ENCODE measurements around the gene SUPT6H. TPM values are rescaled to one million over a fixed set of nuclear protein-coding genes. Genes with fewer than 3 reads are reported as not detected.

SUPT6H gene
- total and polyA plus RNA-seq, 9 of the 15 experiments (the other 6 are each of a cell fraction or from before 2014, with no cell fraction given) = 1.7 to 77.7 (median 49.2) TPM

GRCh38 chr17:28726627-28727491 lies 64.9 kb downstream of the SUPT6H start (continued):
- TF ChIP-seq, protein P1, sequence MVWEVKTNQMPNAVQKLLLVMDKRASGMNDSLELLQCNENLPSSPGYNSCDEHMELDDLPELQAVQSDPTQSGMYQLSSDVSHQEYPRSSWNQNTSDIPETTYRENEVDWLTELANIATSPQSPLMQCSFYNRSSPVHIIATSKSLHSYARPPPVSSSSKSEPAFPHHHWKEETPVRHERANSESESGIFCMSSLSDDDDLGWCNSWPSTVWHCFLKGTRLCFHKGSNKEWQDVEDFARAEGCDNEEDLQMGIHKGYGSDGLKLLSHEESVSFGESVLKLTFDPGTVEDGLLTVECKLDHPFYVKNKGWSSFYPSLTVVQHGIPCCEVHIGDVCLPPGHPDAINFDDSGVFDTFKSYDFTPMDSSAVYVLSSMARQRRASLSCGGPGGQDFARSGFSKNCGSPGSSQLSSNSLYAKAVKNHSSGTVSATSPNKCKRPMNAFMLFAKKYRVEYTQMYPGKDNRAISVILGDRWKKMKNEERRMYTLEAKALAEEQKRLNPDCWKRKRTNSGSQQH (CRISPR knock-in tag; IDR thresholded peaks at IDR 0.05) = 0 out of 2 replicates have a peak, but pooled peaks have one; percentile 30
- no peak for TF ChIP-seq HNRNPUL1 (IDR thresholded peaks at IDR 0.05; ENCODE audit: low read length)
- TF ChIP-seq ETV1 (tag; conservative IDR thresholded peaks at IDR 0.05; ENCODE audit: low read depth) = peak; percentile 64
- peak; percentile 23; the same call in 1 of the 2 replicates for TF ChIP-seq TCF3 (CRISPR knock-in tag; IDR thresholded peaks at IDR 0.05)
- peak; percentile 82; the same call in 1 of the 2 replicates for TF ChIP-seq ZBTB7A (IDR thresholded peaks at IDR 0.05; ENCODE audit: borderline replicate concordance, control insufficient read depth, low read depth, low read length)
- TF ChIP-seq GABPA (tag; conservative IDR thresholded peaks at IDR 0.05; ENCODE audit: low read depth) = no peak
- TF ChIP-seq ATF1 (CRISPR knock-in tag; IDR thresholded peaks at IDR 0.05) = no peak
- peak; percentile 56 for TF ChIP-seq ATF1 (tag; IDR thresholded peaks at IDR 0.05)
- 0 out of 2 replicates have a peak, but pooled peaks have one; percentile 26 for TF ChIP-seq PREB (CRISPR knock-in tag; IDR thresholded peaks at IDR 0.05)
- TF ChIP-seq, protein P2, sequence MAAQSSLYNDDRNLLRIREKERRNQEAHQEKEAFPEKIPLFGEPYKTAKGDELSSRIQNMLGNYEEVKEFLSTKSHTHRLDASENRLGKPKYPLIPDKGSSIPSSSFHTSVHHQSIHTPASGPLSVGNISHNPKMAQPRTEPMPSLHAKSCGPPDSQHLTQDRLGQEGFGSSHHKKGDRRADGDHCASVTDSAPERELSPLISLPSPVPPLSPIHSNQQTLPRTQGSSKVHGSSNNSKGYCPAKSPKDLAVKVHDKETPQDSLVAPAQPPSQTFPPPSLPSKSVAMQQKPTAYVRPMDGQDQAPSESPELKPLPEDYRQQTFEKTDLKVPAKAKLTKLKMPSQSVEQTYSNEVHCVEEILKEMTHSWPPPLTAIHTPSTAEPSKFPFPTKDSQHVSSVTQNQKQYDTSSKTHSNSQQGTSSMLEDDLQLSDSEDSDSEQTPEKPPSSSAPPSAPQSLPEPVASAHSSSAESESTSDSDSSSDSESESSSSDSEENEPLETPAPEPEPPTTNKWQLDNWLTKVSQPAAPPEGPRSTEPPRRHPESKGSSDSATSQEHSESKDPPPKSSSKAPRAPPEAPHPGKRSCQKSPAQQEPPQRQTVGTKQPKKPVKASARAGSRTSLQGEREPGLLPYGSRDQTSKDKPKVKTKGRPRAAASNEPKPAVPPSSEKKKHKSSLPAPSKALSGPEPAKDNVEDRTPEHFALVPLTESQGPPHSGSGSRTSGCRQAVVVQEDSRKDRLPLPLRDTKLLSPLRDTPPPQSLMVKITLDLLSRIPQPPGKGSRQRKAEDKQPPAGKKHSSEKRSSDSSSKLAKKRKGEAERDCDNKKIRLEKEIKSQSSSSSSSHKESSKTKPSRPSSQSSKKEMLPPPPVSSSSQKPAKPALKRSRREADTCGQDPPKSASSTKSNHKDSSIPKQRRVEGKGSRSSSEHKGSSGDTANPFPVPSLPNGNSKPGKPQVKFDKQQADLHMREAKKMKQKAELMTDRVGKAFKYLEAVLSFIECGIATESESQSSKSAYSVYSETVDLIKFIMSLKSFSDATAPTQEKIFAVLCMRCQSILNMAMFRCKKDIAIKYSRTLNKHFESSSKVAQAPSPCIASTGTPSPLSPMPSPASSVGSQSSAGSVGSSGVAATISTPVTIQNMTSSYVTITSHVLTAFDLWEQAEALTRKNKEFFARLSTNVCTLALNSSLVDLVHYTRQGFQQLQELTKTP (IDR thresholded peaks at IDR 0.05; ENCODE audit: low read depth in 1 of 2, partially characterized antibody in 2 of 2) = peak in 1 of 2 experiments; percentile 28
- peak; percentile 83 for TF ChIP-seq SAP30 (IDR thresholded peaks at IDR 0.05; ENCODE audit: borderline replicate concordance, insufficient read depth, low read depth, low read length, poor library complexity, severe bottlenecking)
- TF ChIP-seq HDAC6 (IDR thresholded peaks at IDR 0.05; ENCODE audit: low read depth, low read length) = no peak
- TF ChIP-seq, protein P3, sequence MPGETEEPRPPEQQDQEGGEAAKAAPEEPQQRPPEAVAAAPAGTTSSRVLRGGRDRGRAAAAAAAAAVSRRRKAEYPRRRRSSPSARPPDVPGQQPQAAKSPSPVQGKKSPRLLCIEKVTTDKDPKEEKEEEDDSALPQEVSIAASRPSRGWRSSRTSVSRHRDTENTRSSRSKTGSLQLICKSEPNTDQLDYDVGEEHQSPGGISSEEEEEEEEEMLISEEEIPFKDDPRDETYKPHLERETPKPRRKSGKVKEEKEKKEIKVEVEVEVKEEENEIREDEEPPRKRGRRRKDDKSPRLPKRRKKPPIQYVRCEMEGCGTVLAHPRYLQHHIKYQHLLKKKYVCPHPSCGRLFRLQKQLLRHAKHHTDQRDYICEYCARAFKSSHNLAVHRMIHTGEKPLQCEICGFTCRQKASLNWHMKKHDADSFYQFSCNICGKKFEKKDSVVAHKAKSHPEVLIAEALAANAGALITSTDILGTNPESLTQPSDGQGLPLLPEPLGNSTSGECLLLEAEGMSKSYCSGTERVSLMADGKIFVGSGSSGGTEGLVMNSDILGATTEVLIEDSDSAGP (CRISPR knock-in tag; IDR thresholded peaks at IDR 0.05) = peak; percentile 69
- peak; percentile 77 to 81 for TF ChIP-seq NRF1 (conservative IDR thresholded peaks at IDR 0.05 in 1 of 2, IDR thresholded peaks at IDR 0.05 in 1 of 2)
- TF ChIP-seq ZEB2 (IDR thresholded peaks at IDR 0.05) = peak; percentile 73

Data from K562 (cell line).